ENCODE measurements around the gene DNAL4. TPM values are rescaled to one million over a fixed set of nuclear protein-coding genes. Genes with fewer than 3 reads are reported as not detected.

Gene DNAL4
- total RNA-seq, 1 experiment from 2014 or later: 18.3 TPM

DNA sequence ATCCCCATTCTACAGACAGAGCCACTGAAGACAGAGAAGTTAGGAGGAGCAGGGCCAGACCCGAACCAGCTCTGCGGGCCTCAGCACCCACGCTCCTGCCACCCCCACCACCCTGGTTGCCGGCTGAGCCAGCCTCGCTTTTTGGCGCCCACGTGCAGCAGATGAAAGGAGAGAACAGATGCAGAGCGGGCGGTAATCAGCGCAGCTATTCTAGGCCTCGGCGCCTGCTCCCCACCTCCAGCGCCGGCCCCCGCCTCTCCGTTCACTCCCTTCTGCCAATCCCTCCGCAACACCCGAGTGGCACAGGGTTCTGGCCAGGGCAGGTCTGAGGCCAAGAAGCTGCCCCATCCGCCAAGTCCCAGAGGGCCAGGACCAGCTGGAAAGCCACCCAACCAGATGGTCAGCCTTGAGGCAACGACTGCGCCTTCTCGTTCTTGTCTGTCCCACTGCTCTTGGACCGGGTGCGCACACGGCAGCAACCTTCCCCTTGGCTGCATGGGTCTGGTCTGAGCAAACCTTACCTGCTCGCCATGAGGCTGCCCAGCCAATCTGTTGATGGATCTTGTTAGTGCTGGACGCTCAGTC, 16.8 kb downstream of the DNAL4 start:
- H3K36me3 Mint-ChIP-seq (ENCODE audit: insufficient read depth, unreplicated experiment): peaks cover 7% of the 10 kb centered on the region

DNA sequence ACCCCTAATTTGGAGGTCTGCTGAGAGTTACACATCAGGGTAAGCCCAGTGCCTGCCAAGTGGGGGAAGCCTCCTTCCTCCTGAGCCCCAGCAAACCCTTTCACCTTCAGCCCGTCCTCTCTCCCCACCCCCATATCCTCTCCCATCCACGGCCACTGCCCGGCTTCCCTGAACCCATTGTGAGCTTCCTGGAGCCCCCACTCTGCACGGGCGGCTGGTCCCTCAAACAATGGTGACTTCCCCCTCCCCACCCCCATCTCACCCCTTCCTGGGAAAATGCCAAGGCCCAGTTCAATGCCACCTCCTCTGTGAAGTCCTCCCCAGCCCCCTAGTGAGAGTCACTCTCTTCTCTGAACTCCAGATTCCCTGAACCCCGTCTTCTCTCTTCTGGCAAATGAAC, 17.9 kb downstream of the DNAL4 start:
- intact Hi-C loops (cut with micrococcal nuclease): no loop called here
- TF ChIP-seq, protein P1, sequence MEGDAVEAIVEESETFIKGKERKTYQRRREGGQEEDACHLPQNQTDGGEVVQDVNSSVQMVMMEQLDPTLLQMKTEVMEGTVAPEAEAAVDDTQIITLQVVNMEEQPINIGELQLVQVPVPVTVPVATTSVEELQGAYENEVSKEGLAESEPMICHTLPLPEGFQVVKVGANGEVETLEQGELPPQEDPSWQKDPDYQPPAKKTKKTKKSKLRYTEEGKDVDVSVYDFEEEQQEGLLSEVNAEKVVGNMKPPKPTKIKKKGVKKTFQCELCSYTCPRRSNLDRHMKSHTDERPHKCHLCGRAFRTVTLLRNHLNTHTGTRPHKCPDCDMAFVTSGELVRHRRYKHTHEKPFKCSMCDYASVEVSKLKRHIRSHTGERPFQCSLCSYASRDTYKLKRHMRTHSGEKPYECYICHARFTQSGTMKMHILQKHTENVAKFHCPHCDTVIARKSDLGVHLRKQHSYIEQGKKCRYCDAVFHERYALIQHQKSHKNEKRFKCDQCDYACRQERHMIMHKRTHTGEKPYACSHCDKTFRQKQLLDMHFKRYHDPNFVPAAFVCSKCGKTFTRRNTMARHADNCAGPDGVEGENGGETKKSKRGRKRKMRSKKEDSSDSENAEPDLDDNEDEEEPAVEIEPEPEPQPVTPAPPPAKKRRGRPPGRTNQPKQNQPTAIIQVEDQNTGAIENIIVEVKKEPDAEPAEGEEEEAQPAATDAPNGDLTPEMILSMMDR (IDR thresholded peaks at IDR 0.05; ENCODE audit: unreplicated experiment): no peak
- H3K27me3 Mint-ChIP-seq (ENCODE audit: insufficient read depth, unreplicated experiment): no peaks in the 10 kb centered on the region
- H3K36me3 Mint-ChIP-seq (ENCODE audit: insufficient read depth, unreplicated experiment): peaks cover 7% of the 10 kb centered on the region
- ChIA-PET POLR2A (no interaction called here), CTCF (interaction anchor here (1.9 kb wide), 1 partner anchor 94 kb away, joined by 6 read pairs; no protein-coding TSS in a partner anchor)
- H3K4me3 Mint-ChIP-seq (ENCODE audit: unreplicated experiment): no peak overlapping the region
- H3K9me3 Mint-ChIP-seq (ENCODE audit: unreplicated experiment): no peaks in the 10 kb centered on the region
- no peak for DNase-seq (ENCODE audit: unreplicated experiment)
- peaks cover 5% of the 10 kb centered on the region for H3K4me1 Mint-ChIP-seq (ENCODE audit: insufficient read depth, unreplicated experiment)
- H3K27ac Mint-ChIP-seq (ENCODE audit: low read depth, unreplicated experiment): no peak overlapping the region
- no TSS peak for BruUV-seq (replicated peaks)

More for the DNA sequence above, 16.8 kb downstream of the DNAL4 start:
- Mint-ChIP-seq H3K9me3 (ENCODE audit: unreplicated experiment) (no peaks in the 10 kb centered on the region), H3K27ac (ENCODE audit: low read depth, unreplicated experiment) (no peak overlapping the region), H3K4me1 (ENCODE audit: insufficient read depth, unreplicated experiment) (peaks cover 5% of the 10 kb centered on the region), H3K27me3 (ENCODE audit: insufficient read depth, unreplicated experiment) (no peaks in the 10 kb centered on the region), H3K4me3 (ENCODE audit: unreplicated experiment) (no peak overlapping the region)
- ChIA-PET POLR2A (no interaction called here), CTCF (interaction anchor here (2.0 kb wide), 1 partner anchor 8 kb away, joined by 11 read pairs; no protein-coding TSS in a partner anchor)
- BruUV-seq (replicated peaks): no TSS peak
- DNase-seq (ENCODE audit: unreplicated experiment): no peak
- intact Hi-C loops (cut with micrococcal nuclease): no loop called here
- TF ChIP-seq, protein P1 (IDR thresholded peaks at IDR 0.05; ENCODE audit: unreplicated experiment): no peak

DNA sequence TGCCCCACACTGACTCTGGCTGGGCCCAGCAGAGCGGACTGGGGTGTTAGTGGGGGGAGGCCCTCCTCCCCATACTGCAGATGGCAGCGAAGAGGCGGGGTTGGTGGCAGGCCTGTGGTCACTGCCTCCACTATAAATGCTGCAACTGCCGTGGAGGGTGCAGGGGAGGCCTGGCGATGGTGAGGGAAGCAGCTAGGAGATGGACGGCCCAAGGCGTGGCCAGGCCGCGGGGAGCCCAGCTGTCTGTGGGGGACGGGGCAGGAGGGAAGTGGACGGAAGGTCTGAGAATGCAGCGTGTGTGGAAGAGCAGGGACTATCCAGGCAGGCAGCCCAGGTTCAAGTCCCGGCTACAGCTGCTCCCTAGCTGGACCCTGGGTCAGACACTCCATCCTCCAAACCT, 18.3 kb downstream of the DNAL4 start:
- ChIA-PET CTCF (interaction anchor here (0.7 to 1.9 kb wide), 2 partner anchors 93 to 94 kb away, joined by 3 to 6 read pairs; no protein-coding TSS in a partner anchor), POLR2A (no interaction called here)
- intact Hi-C loops (cut with micrococcal nuclease): no loop called here
- Mint-ChIP-seq H3K27me3 (ENCODE audit: insufficient read depth, unreplicated experiment) (no peaks in the 10 kb centered on the region), H3K27ac (ENCODE audit: low read depth, unreplicated experiment) (no peak overlapping the region), H3K4me3 (ENCODE audit: unreplicated experiment) (no peak overlapping the region), H3K36me3 (ENCODE audit: insufficient read depth, unreplicated experiment) (peaks cover 7% of the 10 kb centered on the region), H3K9me3 (ENCODE audit: unreplicated experiment) (no peaks in the 10 kb centered on the region), H3K4me1 (ENCODE audit: insufficient read depth, unreplicated experiment) (peaks cover 5% of the 10 kb centered on the region)
- TF ChIP-seq, protein P1 (IDR thresholded peaks at IDR 0.05; ENCODE audit: unreplicated experiment): no peak
- no peak for DNase-seq (ENCODE audit: unreplicated experiment)
- no TSS peak for BruUV-seq (replicated peaks)

DNA sequence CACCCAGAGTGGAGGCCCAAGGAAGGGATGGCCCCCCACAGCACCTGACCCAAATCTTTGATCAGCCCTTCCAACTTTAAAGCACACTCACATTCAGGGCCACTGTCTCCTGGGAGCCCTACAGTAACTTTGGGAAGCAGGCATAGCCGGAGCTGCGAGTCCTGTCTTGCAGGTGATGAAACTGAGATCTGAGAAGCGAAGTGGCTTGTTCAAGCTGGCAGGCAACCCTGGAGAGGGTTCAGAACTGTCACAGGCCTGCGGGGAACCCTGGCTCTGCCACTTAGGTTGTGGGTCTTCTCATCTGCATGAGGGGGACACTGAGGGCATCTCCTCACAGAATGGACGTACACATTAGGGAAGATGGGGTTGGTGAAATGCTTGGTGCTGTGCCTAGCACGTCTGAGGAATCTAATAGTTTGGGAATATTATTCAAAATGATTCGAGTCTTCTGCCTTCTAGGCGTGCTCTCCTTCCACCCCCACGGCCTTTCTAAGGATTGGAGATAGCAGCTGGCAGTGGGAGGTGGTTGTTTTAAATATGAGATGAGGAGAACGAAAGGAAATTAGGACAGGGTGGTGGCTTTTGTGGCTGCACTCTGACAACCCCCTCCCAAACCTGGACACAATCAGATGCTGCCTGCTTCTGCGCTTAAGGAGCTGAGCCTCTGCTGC, 19.3 kb downstream of the DNAL4 start:
- Mint-ChIP-seq H3K36me3 (ENCODE audit: insufficient read depth, unreplicated experiment) (peaks cover 4% of the 10 kb centered on the region), H3K4me1 (ENCODE audit: insufficient read depth, unreplicated experiment) (peaks cover 5% of the 10 kb centered on the region), H3K27me3 (ENCODE audit: insufficient read depth, unreplicated experiment) (no peaks in the 10 kb centered on the region), H3K4me3 (ENCODE audit: unreplicated experiment) (no peak overlapping the region), H3K27ac (ENCODE audit: low read depth, unreplicated experiment) (no peak overlapping the region), H3K9me3 (ENCODE audit: unreplicated experiment) (no peaks in the 10 kb centered on the region)
- ChIA-PET POLR2A (no interaction called here), CTCF (interaction anchor here (0.7 to 1.9 kb wide), 2 partner anchors 92 to 95 kb away, joined by 3 to 6 read pairs; no protein-coding TSS in a partner anchor)
- no TSS peak for BruUV-seq (replicated peaks)
- DNase-seq (ENCODE audit: unreplicated experiment): no peak
- intact Hi-C loops (cut with micrococcal nuclease): no loop called here
- TF ChIP-seq, protein P1 (IDR thresholded peaks at IDR 0.05; ENCODE audit: unreplicated experiment): no peak
